Hepatic stellate cell (primary cell): ENCODE data around the gene TSPAN7.

Source experiments
- DNase-seq: peaks from one replicate; pipeline ENCODE4 v3.0.0; 2011; ENCODE audit warnings: low spot score

TSPAN7 gene

DNA sequence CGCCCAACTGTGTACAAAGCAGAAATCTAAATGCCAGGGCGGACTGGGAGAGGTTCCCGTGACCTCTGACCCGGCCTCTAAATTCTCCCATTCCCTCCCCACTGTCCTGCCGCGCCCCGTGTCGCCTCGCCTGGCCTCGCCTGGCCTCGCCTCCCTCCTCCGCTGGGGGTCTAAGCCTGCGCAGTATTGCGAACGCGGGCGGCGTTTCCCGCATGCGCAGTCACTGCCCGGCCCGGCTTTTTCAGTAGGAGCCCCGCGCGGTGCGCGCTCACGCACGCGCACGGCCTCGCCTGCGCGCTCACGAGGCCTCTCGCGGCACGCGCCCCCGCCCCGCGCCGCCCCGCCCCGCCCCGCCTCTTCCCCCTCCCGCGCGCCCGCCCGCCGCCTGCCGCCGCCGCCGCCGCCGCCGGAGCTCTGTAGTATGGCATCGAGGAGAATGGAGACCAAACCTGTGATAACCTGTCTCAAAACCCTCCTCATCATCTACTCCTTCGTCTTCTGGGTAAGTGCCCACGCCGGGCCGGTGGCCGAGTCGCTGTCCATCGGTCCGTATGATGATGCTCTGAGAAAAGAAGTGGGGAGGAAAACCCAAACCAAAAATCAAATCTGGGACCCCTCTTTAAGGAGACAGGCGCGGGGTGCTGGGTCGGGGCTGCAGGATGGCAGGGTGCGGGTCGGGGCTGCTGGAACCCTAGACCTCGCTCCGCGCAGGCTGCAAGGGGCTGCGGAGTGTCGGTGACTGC lies at the start of gene TSPAN7:
TSPAN7 (plus strand) TSS at position 417 of the 743 bp plus-strand sequence; CDS start at position 422, 5 bp downstream.
- peak; percentile 52 for DNase-seq

GRCh38 chrX:38513112-38513742 lies 48.1 kb upstream of the TSPAN7 start:
- DNase-seq, result no peak

- DNase-seq, result no peak
Measured at GRCh38 chrX:38514016-38514854, 47.1 kb upstream of the TSPAN7 start.

- DNase-seq, result no peak
Measured at GRCh38 chrX:38515291-38515690, 46.1 kb upstream of the TSPAN7 start.

GRCh38 chrX:38516196-38516774 lies 45.1 kb upstream of the TSPAN7 start:
- DNase-seq, result no peak

DNA sequence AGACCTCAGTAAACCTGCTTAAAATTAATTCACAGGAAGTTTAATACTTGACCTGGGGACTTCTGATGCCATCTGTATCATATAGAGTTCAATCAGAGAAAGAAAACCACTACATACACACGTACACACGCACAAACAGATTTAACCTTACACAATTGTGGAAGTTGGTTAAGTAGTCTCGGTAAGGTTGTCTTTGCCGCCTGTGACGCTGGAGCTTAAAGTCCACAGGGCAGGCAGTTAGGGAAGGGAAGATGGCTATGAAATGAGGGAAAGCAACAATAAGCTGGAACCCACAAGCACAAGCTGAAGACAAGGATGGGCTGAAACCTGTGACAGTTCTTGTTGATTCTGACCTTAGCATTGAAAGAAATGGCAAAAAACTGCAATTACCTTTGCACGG lies 41.7 kb upstream of the TSPAN7 start:
- DNase-seq, result no peak

DNA sequence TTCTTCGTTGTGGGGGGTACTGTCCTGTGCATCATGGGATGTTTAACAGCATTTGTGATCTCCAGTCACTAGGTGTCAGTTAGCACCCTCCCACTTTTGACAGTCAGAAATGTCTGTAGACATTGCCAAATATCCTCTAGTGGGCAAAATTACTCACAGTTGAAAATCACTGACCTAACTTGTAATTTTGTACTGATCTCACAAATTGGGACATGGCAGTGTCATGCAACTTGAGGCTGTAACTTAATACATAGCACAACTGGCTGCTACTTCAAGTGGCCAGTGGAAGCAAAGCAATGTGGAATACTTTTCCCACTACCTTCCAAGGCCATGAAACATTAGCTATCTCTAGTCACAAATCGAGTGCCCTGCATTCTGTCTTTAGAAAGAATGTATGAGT lies 23.2 kb upstream of the TSPAN7 start:
- no peak for DNase-seq

DNA sequence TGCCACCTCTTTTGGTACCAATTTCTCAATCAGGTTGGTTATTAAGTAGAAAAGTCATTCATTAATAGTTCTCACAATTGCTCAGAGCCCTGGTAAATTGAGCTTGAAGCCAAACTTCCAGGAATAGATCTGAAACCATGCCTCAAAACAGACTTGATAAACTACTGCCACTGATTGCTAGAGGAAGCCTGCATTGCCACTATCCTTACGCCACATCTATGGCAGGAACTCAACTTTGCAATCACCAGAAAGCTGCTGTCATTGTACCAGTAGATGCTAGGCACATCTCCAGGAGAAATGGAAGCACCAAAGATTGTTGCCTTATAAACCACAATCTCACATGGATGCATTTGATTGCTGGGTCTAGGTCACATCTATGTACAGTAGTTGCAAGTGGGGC lies 21.6 kb upstream of the TSPAN7 start:
- no peak for DNase-seq

DNA sequence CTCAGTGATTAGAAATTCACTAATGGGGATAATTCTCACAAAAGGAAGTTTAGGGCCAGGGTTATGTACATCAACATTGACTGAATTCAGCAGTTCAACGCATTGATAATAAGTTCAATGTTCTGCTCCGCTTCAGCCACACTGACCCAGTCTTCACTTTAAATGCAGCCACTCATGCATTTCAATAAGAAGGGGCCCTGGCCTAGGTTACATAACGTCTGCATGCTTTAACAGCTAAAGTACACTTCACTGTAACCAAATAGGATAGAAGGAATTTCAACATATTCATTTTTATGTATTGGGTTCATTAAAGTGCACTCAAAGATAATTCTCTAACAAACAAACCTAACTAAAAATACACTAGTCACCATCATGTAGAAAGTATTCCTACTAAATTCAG lies 12.8 kb upstream of the TSPAN7 start:
- no peak for DNase-seq

DNA sequence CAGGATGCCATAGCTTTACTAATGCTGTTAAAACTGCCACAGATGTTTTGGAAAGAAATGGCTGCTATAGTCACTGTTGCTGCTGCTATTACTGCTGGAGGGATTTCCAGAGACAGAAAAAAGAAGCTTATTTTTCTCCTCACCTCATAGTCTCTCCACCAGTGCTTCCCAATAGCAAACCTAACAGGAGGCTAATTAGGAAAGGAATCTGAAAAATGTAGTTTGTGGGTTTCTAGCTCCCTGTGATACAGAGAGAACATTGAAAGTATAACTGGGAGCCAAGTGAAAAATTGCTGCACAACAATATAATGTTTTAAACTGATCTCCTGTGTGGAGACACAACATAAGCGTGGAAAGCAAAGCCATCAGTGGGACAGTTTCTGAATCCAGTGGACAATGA lies 8.6 kb upstream of the TSPAN7 start:
- no peak for DNase-seq

GRCh38 chrX:38558686-38559085 lies 2.7 kb upstream of the TSPAN7 start:
- DNase-seq, result no peak

GRCh38 chrX:38560776-38561125 lies 591 bp upstream of the TSPAN7 start:
- no peak for DNase-seq

- DNase-seq, result peak; percentile 1
Measured at GRCh38 chrX:38561951-38562719, 793 bp downstream of the TSPAN7 start.

DNA sequence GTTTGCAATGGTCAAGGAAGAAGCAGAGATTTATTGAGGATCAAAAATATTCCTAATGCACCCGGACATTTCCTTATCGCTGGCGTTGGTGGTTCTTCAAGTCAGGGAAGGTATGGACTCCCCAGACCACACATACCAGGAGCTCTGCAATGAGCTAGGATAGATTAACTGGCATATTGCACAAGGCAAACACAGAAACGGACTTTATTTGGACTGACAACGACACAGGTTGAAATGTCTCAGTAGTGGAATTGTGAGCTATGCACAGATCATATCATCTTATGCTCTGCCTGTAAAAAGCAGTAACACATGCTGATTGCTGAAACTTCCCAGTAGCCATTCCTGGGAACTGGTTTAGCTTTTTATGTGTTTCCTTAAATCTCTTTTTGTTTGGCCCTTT lies 1.7 kb downstream of the TSPAN7 start:
- no peak for DNase-seq

- no peak for DNase-seq
Measured at GRCh38 chrX:38570396-38570795, 9.1 kb downstream of the TSPAN7 start.

- DNase-seq, result no peak
Measured at GRCh38 chrX:38571058-38571457, 9.7 kb downstream of the TSPAN7 start.

- no peak for DNase-seq
Measured at GRCh38 chrX:38574858-38575257, 13.5 kb downstream of the TSPAN7 start.

DNA sequence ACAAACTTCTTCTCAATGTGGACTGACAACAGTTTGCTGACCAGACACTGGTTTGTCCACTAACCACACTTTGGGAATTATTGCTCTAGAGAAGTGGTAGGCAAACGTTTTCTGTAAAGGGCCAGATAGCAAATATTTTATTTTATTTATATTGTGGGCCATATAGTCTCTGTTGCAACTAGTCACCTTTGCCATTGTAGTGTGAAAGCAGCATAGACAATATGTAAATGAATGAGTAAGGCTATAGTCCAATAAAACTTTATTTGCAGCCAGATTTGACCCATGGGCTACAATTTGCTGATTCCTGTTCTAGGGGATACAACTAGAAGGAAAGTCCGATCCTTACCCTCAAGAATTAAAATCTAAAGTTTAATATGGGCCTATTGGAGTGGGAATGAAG lies 14.5 kb downstream of the TSPAN7 start:
- DNase-seq, result no peak

DNA sequence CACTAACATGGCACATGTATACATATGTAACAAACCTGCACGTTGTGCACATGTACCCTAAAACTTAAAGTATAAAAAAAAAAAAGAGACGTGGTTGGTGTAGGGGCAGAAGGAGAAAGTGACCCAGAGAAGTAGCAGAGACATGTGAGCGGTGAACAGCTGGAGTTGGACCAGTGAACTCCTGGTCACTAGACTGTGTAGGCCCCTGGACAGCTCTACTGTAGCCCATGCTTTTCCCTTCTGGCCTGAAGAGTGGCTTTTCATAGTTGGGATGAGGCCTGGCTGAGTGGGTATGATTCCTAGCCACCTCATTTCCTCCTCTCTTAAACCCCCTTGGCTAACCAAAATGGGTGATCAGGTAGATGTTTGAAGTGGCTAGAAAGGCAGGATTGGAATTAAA lies 16.4 kb downstream of the TSPAN7 start:
- DNase-seq, result no peak

DNA sequence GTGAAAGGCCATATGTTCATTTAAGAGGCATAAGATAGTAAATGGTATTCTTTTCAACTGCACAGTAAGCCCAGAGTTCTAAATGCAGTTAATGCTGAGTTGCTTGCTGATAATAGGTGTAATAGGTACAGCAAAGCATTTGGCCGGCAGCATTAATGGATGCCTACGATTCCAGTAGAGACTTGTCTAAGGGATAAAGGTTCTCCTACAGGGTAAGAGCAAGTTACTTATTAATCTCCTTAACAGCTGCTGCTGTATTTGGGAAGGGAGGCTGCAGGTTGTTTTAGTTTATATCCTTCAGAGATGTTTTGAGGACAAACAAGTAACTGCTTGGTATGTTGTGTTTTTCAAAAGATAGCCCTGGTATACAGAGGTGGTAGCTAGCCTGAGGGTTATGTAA lies 16.8 kb downstream of the TSPAN7 start:
- DNase-seq, result no peak

DNA sequence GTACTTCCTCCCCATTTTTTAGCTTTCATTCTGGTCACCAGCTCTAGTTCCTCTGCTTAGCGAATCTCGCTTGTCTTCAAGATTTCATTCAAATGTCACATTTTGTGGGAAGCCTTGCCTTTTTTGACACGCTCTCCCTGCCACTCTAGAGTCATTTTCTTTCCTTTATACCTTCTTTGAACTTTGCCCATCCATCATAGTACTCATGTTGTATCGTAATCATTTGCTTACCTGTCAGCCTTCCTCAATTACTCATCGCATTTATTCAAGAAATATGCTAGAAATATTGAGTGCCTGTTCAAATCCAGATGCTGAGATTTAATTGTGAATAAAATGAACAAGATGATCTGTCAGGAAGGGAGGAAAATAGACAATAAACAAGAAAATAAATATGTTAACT lies 21.8 kb downstream of the TSPAN7 start:
- no peak for DNase-seq

- no peak for DNase-seq
Measured at GRCh38 chrX:38594434-38594833, 33.1 kb downstream of the TSPAN7 start.
